H1 (cell line): ENCODE data around the gene PAQR8.

Experiments
- BCL11A ChIP-seq, 2 experiments: IDR thresholded peaks; one replicate each; pipeline ENCODE4 v1.6.1; 2011; ENCODE audit warnings: low read depth in 2 of 2, low read length in 2 of 2, mild to moderate bottlenecking in 2 of 2
- CREB1 ChIP-seq: IDR thresholded peaks from 2 replicates; pipeline ENCODE4 v1.6.1; 2012; ENCODE audit warnings: inconsistent platforms
- EZH2 ChIP-seq: fragments of 200-600 bp; sonication (generic); IDR thresholded peaks from 2 replicates; pipeline ENCODE4 v1.7.1; 2012; ENCODE audit warnings: low read depth, mild to moderate bottlenecking, moderate library complexity, low read length, inconsistent platforms; ENCODE audit not compliant: severe bottlenecking
- GABPA ChIP-seq: IDR thresholded peaks from 2 replicates; pipeline ENCODE4 v1.6.1; 2011; ENCODE audit warnings: mild to moderate bottlenecking, low read length, moderate library complexity, borderline replicate concordance; ENCODE audit not compliant: insufficient read depth
- HDAC2 ChIP-seq, 2 experiments: fragments of 300-600 bp in 1 of 2; sonication (generic) in 1 of 2; IDR thresholded peaks; 2 replicates each; pipeline ENCODE4 v1.6.1; 2011 to 2012; ENCODE audit warnings: low read depth in 2 of 2, low read length in 2 of 2, mild to moderate bottlenecking in 2 of 2, moderate library complexity in 2 of 2, borderline replicate concordance in 1 of 2, inconsistent platforms in 1 of 2
- MAX ChIP-seq: IDR thresholded peaks from 2 replicates; pipeline ENCODE4 v1.6.1; 2012; ENCODE audit warnings: inconsistent platforms
- RBBP5 ChIP-seq: IDR thresholded peaks from 2 replicates; pipeline ENCODE4 v1.7.1; 2012; ENCODE audit warnings: low read depth, mild to moderate bottlenecking, inconsistent platforms, low read length, moderate library complexity, borderline replicate concordance
- SIN3A ChIP-seq, 2 experiments: IDR thresholded peaks in 1 of 2; conservative IDR thresholded peaks in 1 of 2; 2 replicates each; pipeline ENCODE4 v1.6.1; 2011 to 2012; ENCODE audit warnings: low read length in 2 of 2, improper control_type of control experiment in 1 of 2, low read depth in 1 of 2, mild to moderate bottlenecking in 1 of 2
- TAF1 ChIP-seq: IDR thresholded peaks from 2 replicates; pipeline ENCODE4 v1.6.1; 2011; ENCODE audit warnings: mild to moderate bottlenecking, low read depth, low read length
- ZNF274 ChIP-seq: IDR thresholded peaks from 2 replicates; pipeline ENCODE4 v1.7.0; 2012; ENCODE audit warnings: low read length, borderline replicate concordance; ENCODE audit errors: extremely low read depth
- TF ChIP-seq, protein P1 (sequence below), 3 experiments: IDR thresholded peaks; 1 replicate in 2 of 3; 2 replicates in 1 of 3; pipeline versions ENCODE4 v1.5.1 to v1.6.1; 2011; ENCODE audit warnings: low read length in 3 of 3, mild to moderate bottlenecking in 3 of 3, inconsistent platforms in 2 of 3, low read depth in 1 of 3, moderate library complexity in 1 of 3; ENCODE audit not compliant: insufficient read depth in 1 of 3; ENCODE audit errors: control extremely low read depth in 1 of 3
- TF ChIP-seq, protein P2 (sequence below): IDR thresholded peaks from 2 replicates; pipeline ENCODE4 v1.6.1; 2012; ENCODE audit warnings: low read length, inconsistent platforms
- TF ChIP-seq, protein P3 (sequence below): IDR thresholded peaks from 2 replicates; pipeline ENCODE4 v1.6.1; 2011; ENCODE audit warnings: low read depth, mild to moderate bottlenecking, low read length; ENCODE audit not compliant: insufficient read depth

GRCh38 chr6:52341561-52342260 is 20.2 kb upstream of the PAQR8 start:
- no peak for TF ChIP-seq EZH2
- TF ChIP-seq, protein P1, sequence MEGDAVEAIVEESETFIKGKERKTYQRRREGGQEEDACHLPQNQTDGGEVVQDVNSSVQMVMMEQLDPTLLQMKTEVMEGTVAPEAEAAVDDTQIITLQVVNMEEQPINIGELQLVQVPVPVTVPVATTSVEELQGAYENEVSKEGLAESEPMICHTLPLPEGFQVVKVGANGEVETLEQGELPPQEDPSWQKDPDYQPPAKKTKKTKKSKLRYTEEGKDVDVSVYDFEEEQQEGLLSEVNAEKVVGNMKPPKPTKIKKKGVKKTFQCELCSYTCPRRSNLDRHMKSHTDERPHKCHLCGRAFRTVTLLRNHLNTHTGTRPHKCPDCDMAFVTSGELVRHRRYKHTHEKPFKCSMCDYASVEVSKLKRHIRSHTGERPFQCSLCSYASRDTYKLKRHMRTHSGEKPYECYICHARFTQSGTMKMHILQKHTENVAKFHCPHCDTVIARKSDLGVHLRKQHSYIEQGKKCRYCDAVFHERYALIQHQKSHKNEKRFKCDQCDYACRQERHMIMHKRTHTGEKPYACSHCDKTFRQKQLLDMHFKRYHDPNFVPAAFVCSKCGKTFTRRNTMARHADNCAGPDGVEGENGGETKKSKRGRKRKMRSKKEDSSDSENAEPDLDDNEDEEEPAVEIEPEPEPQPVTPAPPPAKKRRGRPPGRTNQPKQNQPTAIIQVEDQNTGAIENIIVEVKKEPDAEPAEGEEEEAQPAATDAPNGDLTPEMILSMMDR (IDR thresholded peaks at IDR 0.05; ENCODE audit: control extremely low read depth in 1 of 3, insufficient read depth in 1 of 3, low read depth in 1 of 3, low read length in 3 of 3), result no peak
- no peak for TF ChIP-seq TAF1
- no peak for TF ChIP-seq BCL11A (IDR thresholded peaks at IDR 0.05; ENCODE audit: low read depth in 2 of 2, low read length in 2 of 2)
- TF ChIP-seq, protein P2, sequence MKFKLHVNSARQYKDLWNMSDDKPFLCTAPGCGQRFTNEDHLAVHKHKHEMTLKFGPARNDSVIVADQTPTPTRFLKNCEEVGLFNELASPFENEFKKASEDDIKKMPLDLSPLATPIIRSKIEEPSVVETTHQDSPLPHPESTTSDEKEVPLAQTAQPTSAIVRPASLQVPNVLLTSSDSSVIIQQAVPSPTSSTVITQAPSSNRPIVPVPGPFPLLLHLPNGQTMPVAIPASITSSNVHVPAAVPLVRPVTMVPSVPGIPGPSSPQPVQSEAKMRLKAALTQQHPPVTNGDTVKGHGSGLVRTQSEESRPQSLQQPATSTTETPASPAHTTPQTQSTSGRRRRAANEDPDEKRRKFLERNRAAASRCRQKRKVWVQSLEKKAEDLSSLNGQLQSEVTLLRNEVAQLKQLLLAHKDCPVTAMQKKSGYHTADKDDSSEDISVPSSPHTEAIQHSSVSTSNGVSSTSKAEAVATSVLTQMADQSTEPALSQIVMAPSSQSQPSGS, result no peak
- no peak for TF ChIP-seq SIN3A (conservative IDR thresholded peaks at IDR 0.05 in 1 of 2, IDR thresholded peaks at IDR 0.05 in 1 of 2; ENCODE audit: low read depth in 1 of 2, low read length in 2 of 2)
- no peak for TF ChIP-seq GABPA
- no peak for TF ChIP-seq MAX
- TF ChIP-seq CREB1, result no peak
- no peak for TF ChIP-seq ZNF274
- TF ChIP-seq HDAC2 (IDR thresholded peaks at IDR 0.05; ENCODE audit: borderline replicate concordance in 1 of 2, low read depth in 2 of 2, low read length in 2 of 2), result no peak
- TF ChIP-seq RBBP5, result no peak
- TF ChIP-seq, protein P3, sequence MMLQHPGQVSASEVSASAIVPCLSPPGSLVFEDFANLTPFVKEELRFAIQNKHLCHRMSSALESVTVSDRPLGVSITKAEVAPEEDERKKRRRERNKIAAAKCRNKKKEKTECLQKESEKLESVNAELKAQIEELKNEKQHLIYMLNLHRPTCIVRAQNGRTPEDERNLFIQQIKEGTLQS, result no peak
